ENCODE measurements around the gene CDKAL1.

Gene CDKAL1

GRCh38 chr6:20789162-20789561, 254.9 kb downstream of the CDKAL1 start:
- no peak for DNase-seq

- DNase-seq: no peak
Observed at GRCh38 chr6:20790032-20790791, 256.0 kb downstream of the CDKAL1 start.

GRCh38 chr6:20791074-20791473, 256.8 kb downstream of the CDKAL1 start:
- DNase-seq: no peak

GRCh38 chr6:20791944-20792343, 257.7 kb downstream of the CDKAL1 start:
- DNase-seq: no peak

GRCh38 chr6:20793174-20793573, 258.9 kb downstream of the CDKAL1 start:
- no peak for DNase-seq

GRCh38 chr6:20797597-20797996, 263.3 kb downstream of the CDKAL1 start:
- DNase-seq: no peak

- no peak for DNase-seq
Observed at GRCh38 chr6:20800229-20800628, 266.0 kb downstream of the CDKAL1 start.

- DNase-seq: no peak
Observed at GRCh38 chr6:20800653-20801052, 266.4 kb downstream of the CDKAL1 start.

- DNase-seq: no peak
Observed at GRCh38 chr6:20801595-20801994, 267.3 kb downstream of the CDKAL1 start.

- DNase-seq: no peak
Observed at GRCh38 chr6:20802596-20802995, 268.3 kb downstream of the CDKAL1 start.

- DNase-seq: no peak
Observed at GRCh38 chr6:20805021-20805420, 270.8 kb downstream of the CDKAL1 start.

- no peak for DNase-seq
Observed at GRCh38 chr6:20806669-20807068, 272.4 kb downstream of the CDKAL1 start.

- no peak for DNase-seq
Observed at GRCh38 chr6:20808439-20808838, 274.2 kb downstream of the CDKAL1 start.

GRCh38 chr6:20808924-20809323, 274.7 kb downstream of the CDKAL1 start:
- no peak for DNase-seq

- DNase-seq: no peak
Observed at GRCh38 chr6:20810727-20811108, 276.5 kb downstream of the CDKAL1 start.

GRCh38 chr6:20811109-20811761, 277.0 kb downstream of the CDKAL1 start:
- DNase-seq: no peak

- DNase-seq: no peak
Observed at GRCh38 chr6:20812776-20813175, 278.5 kb downstream of the CDKAL1 start.

- no peak for DNase-seq
Observed at GRCh38 chr6:20814494-20814893, 280.2 kb downstream of the CDKAL1 start.

- no peak for DNase-seq
Observed at GRCh38 chr6:20816126-20816525, 281.9 kb downstream of the CDKAL1 start.

- DNase-seq: no peak
Observed at GRCh38 chr6:20817806-20818320, 283.6 kb downstream of the CDKAL1 start.

- DNase-seq: no peak
Observed at GRCh38 chr6:20819774-20820400, 285.6 kb downstream of the CDKAL1 start.

GRCh38 chr6:20826378-20826777, 292.1 kb downstream of the CDKAL1 start:
- DNase-seq: no peak

All from anterior cingulate cortex (tissue), 58 donors.